ENCODE measurements around the gene TRIM54. TPM values are rescaled to one million over a fixed set of nuclear protein-coding genes. Genes with fewer than 3 reads are reported as not detected.
A peak's percentile ranks its signal among the peaks of the same experiment; 100 is the strongest.
"Not testable (repeated sequence)": the region's sequence is repeated elsewhere in the genome, so short reads cannot be mapped to it uniquely, and the experiment has no call there.

TRIM54 gene
- total and polyA plus RNA-seq, 4 experiments from 2014 or later: 0.17 TPM; not detected in 3

DNA sequence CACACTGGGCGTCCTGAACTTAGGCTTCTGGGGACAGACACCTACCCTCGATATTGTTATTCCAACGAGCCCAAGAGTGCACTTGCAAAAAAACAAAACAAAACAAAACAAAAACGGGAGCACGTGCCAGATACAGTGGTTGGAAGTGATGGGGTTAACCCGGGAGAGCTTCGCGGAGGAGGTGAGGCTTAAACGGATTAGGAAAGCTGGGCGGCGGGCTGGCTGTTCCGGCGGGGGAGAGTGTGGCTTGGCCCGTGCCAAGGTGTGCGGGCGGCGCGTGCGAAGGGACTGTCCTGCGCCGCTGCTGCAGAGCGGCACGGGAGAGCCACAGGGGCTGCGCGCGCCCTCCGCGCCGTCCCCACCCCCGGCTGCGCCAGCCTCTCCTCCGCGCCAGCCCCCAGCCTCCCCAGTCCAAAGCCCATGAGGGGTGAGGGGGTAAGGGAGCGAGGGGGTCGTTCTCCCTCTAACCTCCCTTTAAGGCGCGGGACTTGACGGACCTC, 17.9 kb upstream of the TRIM54 start:
- Histone ChIP-seq H3K27ac (ENCODE audit: low read depth, low read length) (no peak overlapping the region), H3K36me3 (ENCODE audit: insufficient read depth, low read length) (no peaks in the 10 kb centered on the region), H3K4me1 (ENCODE audit: insufficient read depth, low read length) (peaks cover 23% of the 10 kb centered on the region), H3K27me3 (ENCODE audit: insufficient read depth, low read length) (peaks cover 33% of the 10 kb centered on the region), H3K4me3 (ENCODE audit: low read length in 2 of 2) (peak overlapping the region; percentile 23 to 47), H3K9me3 (ENCODE audit: control insufficient read depth in 1 of 2, low read length in 2 of 2) (no peaks in the 10 kb centered on the region)
- POLR2A ChIA-PET (ENCODE audit: partially characterized antibody): interaction anchor here (1.1 to 2.0 kb wide), 3 partner anchors 15 to 303 kb away, joined by 4 read pairs; no protein-coding TSS in a partner anchor
- CTCF ChIA-PET (ENCODE audit: partially characterized antibody): interaction anchor here (0.7 to 5.6 kb wide), 8 partner anchors 12 to 302 kb away, joined by 3 to 43 read pairs (median 4); partner anchors contain the start of gene TRIM54
- peaks cover 0 to 2% (median 0%) of the 10 kb centered on the region in 8 donors for H3K9me3 Mint-ChIP-seq
- peaks cover 37 to 42% of the 10 kb centered on the region in 2 donors for H3K27me3 Mint-ChIP-seq
- H3K4me1 Mint-ChIP-seq: peaks cover 23 to 38% (median 25%) of the 10 kb centered on the region in 4 donors
- intact Hi-C loops (cut with micrococcal nuclease): loop anchor here (5.0 kb wide), 1 partner anchor 47 kb away; the partner anchor contains the start of gene CAD
- H3K36me3 Mint-ChIP-seq: peaks cover 0 to 3% of the 10 kb centered on the region in 2 donors
- H3K27ac Mint-ChIP-seq: peak overlapping the region in 5 of 7 donors; percentile 21 to 73 (median 48)
- DNase-seq: peak in 4 of 5 donors; percentile 14 to 26 (median 18)
- H3K4me3 Mint-ChIP-seq: peak overlapping the region; percentile 82 to 96 (median 92)

- DNase-seq: peak; percentile 39 to 73 (median 50)
- Histone ChIP-seq H3K36me3 (ENCODE audit: insufficient read depth, low read length) (no peaks in the 10 kb centered on the region), H3K27me3 (ENCODE audit: insufficient read depth, low read length) (peaks cover 31% of the 10 kb centered on the region), H3K27ac (ENCODE audit: low read depth, low read length) (no peak overlapping the region), H3K9me3 (ENCODE audit: control insufficient read depth in 1 of 2, low read length in 2 of 2) (no peaks in the 10 kb centered on the region), H3K4me3 (ENCODE audit: low read length in 2 of 2) (peak overlapping the region in 1 of 2 donors; percentile 47), H3K4me1 (ENCODE audit: insufficient read depth, low read length) (peaks cover 23% of the 10 kb centered on the region)
- POLR2A ChIA-PET (ENCODE audit: partially characterized antibody): interaction anchor here (1.1 to 2.0 kb wide), 3 partner anchors 15 to 303 kb away, joined by 4 read pairs; no protein-coding TSS in a partner anchor
- Mint-ChIP-seq H3K36me3 (peaks cover 0 to 3% of the 10 kb centered on the region in 2 donors), H3K27ac (peak overlapping the region in 3 of 7 donors; percentile 21 to 54 (median 52)), H3K4me3 (peak overlapping the region; percentile 70 to 94 (median 83)), H3K9me3 (peaks cover 0 to 4% (median 0%) of the 10 kb centered on the region in 8 donors), H3K27me3 (peaks cover 35 to 38% of the 10 kb centered on the region in 2 donors), H3K4me1 (peaks cover 23 to 38% (median 25%) of the 10 kb centered on the region in 4 donors)
- intact Hi-C loops (cut with micrococcal nuclease): loop anchor here (1.0 to 5.0 kb wide), 2 partner anchors 15 to 48 kb away; partner anchors contain the start of gene CAD
- CTCF ChIA-PET (ENCODE audit: partially characterized antibody): interaction anchor here (0.7 to 5.6 kb wide), 12 partner anchors 9 to 303 kb away, joined by 3 to 43 read pairs (median 4); partner anchors contain the start of gene TRIM54
Observed at GRCh38 chr2:27264753-27265535, 17.3 kb upstream of the TRIM54 start.

- peak overlapping the region in 7 of 8 donors; percentile 57 to 72 (median 66) for H3K4me3 Mint-ChIP-seq
- peaks cover 32 to 33% of the 10 kb centered on the region in 2 donors for H3K27me3 Mint-ChIP-seq
- H3K4me1 Mint-ChIP-seq: peaks cover 23 to 35% (median 25%) of the 10 kb centered on the region in 4 donors
- no peak for DNase-seq
- Histone ChIP-seq H3K4me1 (ENCODE audit: insufficient read depth, low read length) (peaks cover 23% of the 10 kb centered on the region), H3K4me3 (ENCODE audit: low read length in 2 of 2) (no peak overlapping the region), H3K27ac (ENCODE audit: low read depth, low read length) (no peak overlapping the region), H3K9me3 (ENCODE audit: control insufficient read depth in 1 of 2, low read length in 2 of 2) (no peaks in the 10 kb centered on the region), H3K36me3 (ENCODE audit: insufficient read depth, low read length) (no peaks in the 10 kb centered on the region), H3K27me3 (ENCODE audit: insufficient read depth, low read length) (peaks cover 26% of the 10 kb centered on the region)
- H3K27ac Mint-ChIP-seq: no peak overlapping the region
- peaks cover 0 to 4% (median 0%) of the 10 kb centered on the region in 8 donors for H3K9me3 Mint-ChIP-seq
- ChIA-PET CTCF (ENCODE audit: partially characterized antibody) (interaction anchor here (0.7 to 5.6 kb wide), 10 partner anchors 10 to 303 kb away, joined by 3 to 43 read pairs (median 4); partner anchors contain the start of gene TRIM54), POLR2A (ENCODE audit: partially characterized antibody) (interaction anchor here (1.1 to 2.0 kb wide), 3 partner anchors 14 to 304 kb away, joined by 4 read pairs; no protein-coding TSS in a partner anchor)
- intact Hi-C loops (cut with micrococcal nuclease): loop anchor here (1.0 kb wide), 1 partner anchor 15 kb away; no protein-coding TSS in a partner anchor
- peaks cover 0 to 3% of the 10 kb centered on the region in 2 donors for H3K36me3 Mint-ChIP-seq
Observed at GRCh38 chr2:27265536-27265870, 16.7 kb upstream of the TRIM54 start.

GRCh38 chr2:27268296-27268695, 13.9 kb upstream of the TRIM54 start:
- H3K36me3 Mint-ChIP-seq; H3K9me3 Mint-ChIP-seq; H3K27ac Mint-ChIP-seq; H3K27ac ChIP-seq (ENCODE audit: low read depth, low read length); H3K4me3 ChIP-seq (ENCODE audit: low read length in 2 of 2); H3K27me3 ChIP-seq (ENCODE audit: insufficient read depth, low read length); POLR2A ChIA-PET (ENCODE audit: partially characterized antibody); H3K9me3 ChIP-seq (ENCODE audit: control insufficient read depth in 1 of 2, low read length in 2 of 2); DNase-seq; H3K4me3 Mint-ChIP-seq; CTCF ChIA-PET (ENCODE audit: partially characterized antibody); H3K36me3 ChIP-seq (ENCODE audit: insufficient read depth, low read length); intact Hi-C loops (cut with micrococcal nuclease): not testable (repeated sequence)
- H3K27me3 Mint-ChIP-seq: peaks cover 17 to 20% of the 10 kb centered on the region in 2 donors
- peaks cover 14% of the 10 kb centered on the region for H3K4me1 ChIP-seq (ENCODE audit: insufficient read depth, low read length)
- H3K4me1 Mint-ChIP-seq: peaks cover 14 to 18% (median 15%) of the 10 kb centered on the region in 4 donors

GRCh38 chr2:27270131-27270530, 12.1 kb upstream of the TRIM54 start:
- no peak for DNase-seq
- peaks cover 0 to 2% (median 0%) of the 10 kb centered on the region in 8 donors for H3K9me3 Mint-ChIP-seq

DNA sequence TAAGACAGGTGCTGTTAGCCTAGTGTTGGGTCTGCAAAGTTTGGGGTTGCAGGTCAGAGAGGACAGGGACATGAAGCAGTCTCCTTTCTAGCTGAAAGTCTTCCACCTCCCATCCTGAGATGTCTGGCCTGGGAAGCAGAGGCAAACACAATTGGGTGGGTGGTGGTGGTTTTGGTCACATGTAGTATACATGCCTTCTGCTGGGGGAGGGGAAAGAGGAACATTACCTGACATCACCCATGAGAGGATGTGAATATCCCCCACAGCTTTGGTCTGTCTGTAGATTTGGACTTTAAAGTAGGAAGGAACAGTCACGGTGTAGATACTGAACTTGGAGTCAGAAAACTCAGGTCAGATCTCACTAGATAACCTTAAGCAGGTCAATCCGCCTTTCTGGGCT, 11.6 kb upstream of the TRIM54 start:
- no peaks in the 10 kb centered on the region for H3K4me1 ChIP-seq (ENCODE audit: insufficient read depth, low read length)
- H3K9me3 ChIP-seq (ENCODE audit: control insufficient read depth in 1 of 2, low read length in 2 of 2): no peaks in the 10 kb centered on the region
- intact Hi-C loops (cut with micrococcal nuclease): no loop called here
- peaks cover 6 to 7% of the 10 kb centered on the region in 2 donors for H3K27me3 Mint-ChIP-seq
- H3K27me3 ChIP-seq (ENCODE audit: insufficient read depth, low read length): no peaks in the 10 kb centered on the region
- no peak overlapping the region for H3K27ac ChIP-seq (ENCODE audit: low read depth, low read length)
- H3K27ac Mint-ChIP-seq: no peak overlapping the region
- CTCF ChIA-PET (ENCODE audit: partially characterized antibody): interaction anchor here (2.6 kb wide), 1 partner anchor 10 kb away, joined by 22 read pairs; no protein-coding TSS in a partner anchor
- POLR2A ChIA-PET (ENCODE audit: partially characterized antibody): no interaction called here
- H3K36me3 ChIP-seq (ENCODE audit: insufficient read depth, low read length): no peaks in the 10 kb centered on the region
- peaks cover 0 to under 1% (median under 1%) of the 10 kb centered on the region in 4 donors for H3K4me1 Mint-ChIP-seq
- H3K36me3 Mint-ChIP-seq: no peaks in the 10 kb centered on the region
- no peak overlapping the region for H3K4me3 ChIP-seq (ENCODE audit: low read length in 2 of 2)
- DNase-seq: no peak
- H3K9me3 Mint-ChIP-seq: peaks cover 0 to 2% (median 0%) of the 10 kb centered on the region in 8 donors
- H3K4me3 Mint-ChIP-seq: no peak overlapping the region

More at GRCh38 chr2:27270131-27270530, 12.1 kb upstream of the TRIM54 start:
- ChIA-PET CTCF (ENCODE audit: partially characterized antibody) (interaction anchor here (2.6 kb wide), 1 partner anchor 10 kb away, joined by 22 read pairs; no protein-coding TSS in a partner anchor), POLR2A (ENCODE audit: partially characterized antibody) (no interaction called here)
- H3K4me1 ChIP-seq (ENCODE audit: insufficient read depth, low read length): no peaks in the 10 kb centered on the region
- no peaks in the 10 kb centered on the region for H3K9me3 ChIP-seq (ENCODE audit: control insufficient read depth in 1 of 2, low read length in 2 of 2)
- H3K4me3 Mint-ChIP-seq: no peak overlapping the region
- no peak overlapping the region for H3K4me3 ChIP-seq (ENCODE audit: low read length in 2 of 2)
- intact Hi-C loops (cut with micrococcal nuclease): no loop called here
- H3K36me3 ChIP-seq (ENCODE audit: insufficient read depth, low read length): no peaks in the 10 kb centered on the region
- no peaks in the 10 kb centered on the region for H3K36me3 Mint-ChIP-seq
- H3K27me3 Mint-ChIP-seq: peaks cover 10 to 11% of the 10 kb centered on the region in 2 donors
- H3K27me3 ChIP-seq (ENCODE audit: insufficient read depth, low read length): no peaks in the 10 kb centered on the region
- H3K27ac Mint-ChIP-seq: no peak overlapping the region
- peaks cover 4 to 5% (median 4%) of the 10 kb centered on the region in 4 donors for H3K4me1 Mint-ChIP-seq
- no peak overlapping the region for H3K27ac ChIP-seq (ENCODE audit: low read depth, low read length)

Data from CD4-positive, alpha-beta memory T cell (primary cell).